ENCODE results near the gene ZNF683. TPM values are rescaled to one million over a fixed set of nuclear protein-coding genes. Genes with fewer than 3 reads are reported as not detected.

The ZNF683 gene
- total RNA-seq, 1 experiment from 2014 or later, result not detected

- Histone ChIP-seq H3F3A (ENCODE audit: low read length, unreplicated experiment) (no peaks in the 10 kb centered on the region), H3K9ac (ENCODE audit: low read length) (peak overlapping the region; percentile 61), H4K20me1 (ENCODE audit: low read length) (no peaks in the 10 kb centered on the region), H3K36me3 (ENCODE audit: low read depth, low read length) (no peaks in the 10 kb centered on the region), H2AFZ (ENCODE audit: low read length) (no peak overlapping the region), H3K9me3 (ENCODE audit: low read length) (no peaks in the 10 kb centered on the region), H3K79me2 (ENCODE audit: low read length) (peaks cover 12% of the 10 kb centered on the region; the same call in 1 of the 2 replicates), H3K4me3 (ENCODE audit: low read length) (peak overlapping the region; percentile 34), H3K9me2 (replicated peaks; ENCODE audit: low read length) (no peaks in the 10 kb centered on the region), H3K27ac (ENCODE audit: low read length) (peak overlapping the region; percentile 85), H3K4me2 (ENCODE audit: low read length) (peak overlapping the region; percentile 82), H3K4me1 (ENCODE audit: insufficient read depth, low read length) (peaks cover 65% of the 10 kb centered on the region), H3K27me3 (ENCODE audit: low read length) (no peaks in the 10 kb centered on the region)
- intact Hi-C loops (cut with micrococcal nuclease), result no loop called here
- POLR2A ChIA-PET (ENCODE audit: unreplicated experiment), result no interaction called here
- no peak for ATAC-seq
- CTCF ChIA-PET, result interaction anchor here (0.6 kb wide), 1 partner anchor 65 kb away, joined by 3 read pairs; no protein-coding TSS in a partner anchor
- DNase-seq, result no peak
- TSS peak; percentile 82 for BruUV-seq (replicated peaks)
- TF ChIP-seq EZH2phosphoT487 (IDR thresholded peaks at IDR 0.05; ENCODE audit: borderline replicate concordance, low read length) (no peak), CTCF (conservative IDR thresholded peaks at IDR 0.05; ENCODE audit: low read depth, low read length) (no peak), EZH2 (IDR thresholded peaks at IDR 0.05; ENCODE audit: low read length, unreplicated experiment) (no peak)
Observed at GRCh38 chr1:26352338-26352679, 20.2 kb downstream of the ZNF683 start.

GRCh38 chr1:26351590-26352337, 20.8 kb downstream of the ZNF683 start:
- Histone ChIP-seq H3K27ac (ENCODE audit: low read length) (peak overlapping the region; percentile 85), H3K4me2 (ENCODE audit: low read length) (peak overlapping the region; percentile 82), H3K27me3 (ENCODE audit: low read length) (no peaks in the 10 kb centered on the region), H3K4me1 (ENCODE audit: insufficient read depth, low read length) (peaks cover 59% of the 10 kb centered on the region), H3K9me3 (ENCODE audit: low read length) (no peaks in the 10 kb centered on the region), H3K4me3 (ENCODE audit: low read length) (peak overlapping the region; percentile 34), H3K9ac (ENCODE audit: low read length) (peak overlapping the region; percentile 61), H3K9me2 (replicated peaks; ENCODE audit: low read length) (no peaks in the 10 kb centered on the region), H3F3A (ENCODE audit: low read length, unreplicated experiment) (no peaks in the 10 kb centered on the region), H3K79me2 (ENCODE audit: low read length) (peaks cover 12% of the 10 kb centered on the region; the same call in 1 of the 2 replicates), H2AFZ (ENCODE audit: low read length) (no peak overlapping the region), H3K36me3 (ENCODE audit: low read depth, low read length) (no peaks in the 10 kb centered on the region), H4K20me1 (ENCODE audit: low read length) (no peaks in the 10 kb centered on the region)
- intact Hi-C loops (cut with micrococcal nuclease), result no loop called here
- DNase-seq (peak; percentile 65), ATAC-seq (peak; percentile 37)
- ChIA-PET CTCF (interaction anchor here (0.6 kb wide), 1 partner anchor 65 kb away, joined by 3 read pairs; no protein-coding TSS in a partner anchor), POLR2A (ENCODE audit: unreplicated experiment) (no interaction called here)
- TF ChIP-seq EZH2 (IDR thresholded peaks at IDR 0.05; ENCODE audit: low read length, unreplicated experiment) (no peak), CTCF (conservative IDR thresholded peaks at IDR 0.05; ENCODE audit: low read depth, low read length) (no peak), EZH2phosphoT487 (IDR thresholded peaks at IDR 0.05; ENCODE audit: borderline replicate concordance, low read length) (no peak)
- BruUV-seq (replicated peaks), result no TSS peak

All from PC-3 (cell line).